ENCODE data around the gene ACAP1.
"Not testable (repeated sequence)": the region's sequence is repeated elsewhere in the genome, so short reads cannot be mapped to it uniquely, and the experiment has no call there.

Gene ACAP1

DNA sequence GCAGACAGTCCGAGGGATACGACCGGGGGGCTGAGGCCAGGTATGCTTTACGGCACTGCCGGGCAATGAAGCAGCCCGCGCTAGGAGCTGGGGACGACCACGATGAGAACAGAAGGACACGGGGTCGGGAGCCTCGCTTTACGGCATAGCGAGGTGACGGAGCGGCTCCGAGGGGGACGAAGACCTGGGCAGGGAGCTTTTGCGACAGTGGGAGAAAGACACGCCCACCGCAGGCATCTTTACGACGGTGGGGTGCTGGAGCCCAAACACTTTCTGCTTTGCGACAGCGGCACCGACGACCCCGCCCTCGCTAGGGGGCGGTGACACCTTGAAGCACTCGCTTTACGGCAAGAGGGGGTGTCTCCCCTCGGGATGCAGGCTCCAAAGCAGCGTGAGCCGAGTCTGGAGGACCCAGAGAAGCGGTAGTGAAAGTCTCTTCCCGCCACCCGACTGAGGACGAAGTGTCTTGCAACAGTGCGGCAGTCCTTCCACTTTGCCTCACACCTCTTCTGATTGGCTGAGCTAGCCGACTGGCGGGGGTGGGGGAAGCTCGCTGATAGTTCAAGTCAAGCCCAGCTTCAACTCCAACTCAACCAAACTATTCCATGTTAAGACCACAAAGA lies 6.8 kb upstream of the ACAP1 start:
- DNase-seq: peak; percentile 82

DNA sequence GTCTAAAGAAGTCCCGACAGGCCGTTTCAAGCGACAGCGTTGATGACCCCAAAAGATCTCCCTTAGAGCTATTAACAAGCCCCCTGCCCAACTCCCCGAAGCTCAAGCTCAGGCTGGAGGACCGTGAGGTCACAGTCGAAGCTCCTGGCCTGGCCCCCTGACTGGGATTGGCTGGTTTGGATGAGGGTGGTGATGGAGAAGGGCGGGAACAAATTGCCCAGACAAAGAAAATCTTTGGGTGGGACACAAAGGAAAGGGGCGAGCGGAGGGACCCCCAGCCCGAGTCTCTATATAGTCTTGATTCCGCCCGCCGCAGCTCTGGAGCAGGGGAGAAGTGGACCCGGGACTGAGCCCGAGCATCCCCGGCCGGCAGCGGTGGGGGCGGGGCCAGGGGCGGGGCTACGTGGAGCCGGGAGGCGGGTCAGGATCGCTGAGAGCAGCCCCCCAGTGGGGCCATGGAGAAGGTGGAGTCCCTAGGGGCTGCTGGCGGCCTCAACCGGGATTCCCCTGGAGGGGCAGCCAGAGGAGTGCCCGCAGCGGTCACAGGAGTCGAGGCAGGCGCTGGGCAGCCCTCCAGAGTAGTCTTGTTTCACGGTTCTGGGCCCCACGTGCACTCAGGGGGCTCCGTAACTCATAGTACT lies 6.2 kb upstream of the ACAP1 start:
- DNase-seq: peak; percentile 17

DNA sequence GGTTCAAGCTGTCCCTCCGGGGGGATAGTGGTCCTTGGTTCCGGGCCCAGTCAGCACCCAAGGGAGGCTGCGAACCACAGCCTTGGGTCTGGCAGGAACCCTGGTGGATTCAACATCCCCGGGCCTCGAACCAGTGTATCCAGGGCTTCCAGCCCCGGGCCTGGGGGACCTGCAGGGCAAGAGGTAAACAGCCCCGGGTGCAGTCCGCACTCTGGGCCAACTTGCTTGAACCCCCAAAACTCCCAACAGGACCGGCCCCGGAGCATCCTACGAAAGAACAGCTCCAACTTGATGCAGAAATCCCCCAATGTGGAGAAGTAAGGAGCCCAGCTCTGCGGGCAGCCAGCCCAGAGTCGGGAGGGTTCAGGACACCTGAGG lies 5.7 kb upstream of the ACAP1 start:
- DNase-seq: no peak

DNA sequence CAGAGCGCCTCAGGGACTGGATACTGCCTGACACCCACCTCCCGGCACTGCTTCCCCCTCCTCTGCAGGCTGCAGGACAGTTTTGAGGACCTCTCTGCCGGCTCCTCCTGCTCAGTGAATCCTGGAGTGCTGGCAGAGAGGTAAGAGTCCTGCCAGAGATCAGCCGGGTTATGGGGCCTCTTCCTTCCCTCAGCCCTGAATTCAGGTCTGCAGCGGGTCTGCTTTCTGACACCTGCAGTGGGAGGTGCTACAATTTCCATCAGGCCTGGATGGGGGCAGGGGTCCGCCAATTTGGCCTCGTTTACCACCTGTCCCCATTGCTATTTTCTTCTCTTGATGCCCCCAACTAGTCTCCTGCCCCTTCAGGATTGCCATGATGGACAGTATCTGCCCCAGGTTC lies 4.2 kb upstream of the ACAP1 start:
- no peak for DNase-seq

DNA sequence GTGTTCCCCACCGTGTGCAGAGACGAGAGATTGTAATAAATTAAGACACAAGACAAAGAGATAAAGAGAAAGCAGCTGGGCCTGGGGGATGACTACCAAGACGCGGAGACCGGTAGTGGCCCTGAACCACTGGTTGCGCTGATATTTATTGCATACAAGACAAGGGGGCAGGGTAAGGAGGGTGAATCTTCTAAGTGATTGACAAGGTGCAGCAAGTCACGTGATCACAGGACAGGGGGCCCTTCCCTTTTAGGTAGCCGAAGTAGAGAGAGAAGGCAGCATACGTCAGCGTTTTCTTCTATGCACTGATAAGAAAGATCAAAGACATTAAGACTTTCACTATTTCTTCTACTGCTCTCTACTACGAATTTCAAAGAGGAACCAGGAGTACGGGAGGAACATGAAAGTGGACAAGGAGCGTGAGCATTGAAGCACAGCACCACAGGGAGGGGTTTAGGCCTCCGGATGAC lies 3.7 kb upstream of the ACAP1 start:
- not testable (repeated sequence) for DNase-seq

- DNase-seq: no peak
These were observed 1.3 kb upstream of the ACAP1 start for GRCh38 chr17:7334938-7335538.

GRCh38 chr17:7335765-7336164 lies 564 bp upstream of the ACAP1 start:
- DNase-seq: not testable (repeated sequence)

DNA sequence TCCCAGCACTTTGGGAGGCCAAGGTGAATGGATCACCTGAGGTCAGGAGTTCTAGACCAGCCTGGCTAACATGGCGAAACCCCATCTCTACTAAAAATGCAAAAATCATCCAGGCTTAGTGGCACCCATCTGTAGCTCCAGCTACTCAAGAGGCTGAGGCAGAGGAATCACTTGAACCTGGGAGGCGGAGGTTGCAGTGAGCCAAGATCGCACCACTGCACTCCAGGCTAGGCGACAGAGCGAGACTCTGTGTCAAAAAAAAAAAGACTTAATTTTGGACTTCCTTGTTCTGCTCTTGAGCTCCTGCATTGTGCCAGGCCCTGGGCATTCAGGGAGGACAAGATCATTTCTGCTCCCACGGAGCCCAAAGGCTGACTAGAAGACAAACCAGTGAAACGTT lies 1.3 kb downstream of the ACAP1 start:
- DNase-seq: not testable (repeated sequence)

GRCh38 chr17:7340179-7340578 lies 3.9 kb downstream of the ACAP1 start:
- no peak for DNase-seq

GRCh38 chr17:7341842-7342241 lies 5.5 kb downstream of the ACAP1 start:
- DNase-seq: no peak

GRCh38 chr17:7343250-7343649 lies 6.9 kb downstream of the ACAP1 start:
- DNase-seq: no peak

GRCh38 chr17:7346761-7347614 lies 10.7 kb downstream of the ACAP1 start:
- no peak for DNase-seq

DNA sequence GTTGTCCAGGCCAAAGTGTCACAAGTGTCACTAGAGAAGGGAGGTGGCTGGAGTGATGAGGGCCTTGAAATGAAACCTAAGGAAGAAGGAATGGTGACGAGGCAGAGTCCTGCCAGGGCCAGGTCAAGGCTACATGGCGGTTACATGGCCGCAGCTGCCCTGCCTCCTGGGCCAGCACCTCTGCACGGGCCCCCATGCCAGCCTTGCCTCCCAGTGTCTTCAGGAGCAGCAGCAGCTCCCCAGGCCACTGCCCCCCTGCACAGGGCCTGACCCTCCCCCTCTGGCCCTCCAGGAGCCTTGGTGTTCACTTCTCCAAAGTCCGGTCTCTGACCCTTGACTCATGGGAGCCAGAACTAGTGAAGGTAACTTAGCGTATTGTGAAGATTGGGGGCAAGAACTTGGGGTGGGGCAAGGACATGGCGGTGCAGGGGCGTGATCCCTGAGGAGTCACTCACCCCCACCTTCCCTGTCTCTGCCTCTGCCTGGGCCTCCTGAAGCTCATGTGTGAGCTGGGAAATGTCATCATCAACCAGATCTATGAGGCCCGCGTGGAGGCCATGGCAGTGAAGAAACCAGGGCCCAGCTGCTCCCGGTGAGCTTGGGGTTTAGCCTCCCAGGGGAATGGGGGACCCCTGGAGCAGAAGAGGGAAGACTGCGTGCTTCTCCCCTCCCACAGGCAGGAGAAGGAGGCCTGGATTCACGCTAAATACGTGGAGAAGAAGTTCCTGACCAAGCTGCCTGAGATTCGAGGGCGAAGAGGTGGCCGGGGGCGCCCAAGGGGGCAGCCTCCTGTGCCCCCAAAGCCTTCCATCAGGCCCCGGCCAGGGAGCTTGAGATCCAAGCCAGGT lies 11.5 kb downstream of the ACAP1 start:
- DNase-seq: no peak

DNA sequence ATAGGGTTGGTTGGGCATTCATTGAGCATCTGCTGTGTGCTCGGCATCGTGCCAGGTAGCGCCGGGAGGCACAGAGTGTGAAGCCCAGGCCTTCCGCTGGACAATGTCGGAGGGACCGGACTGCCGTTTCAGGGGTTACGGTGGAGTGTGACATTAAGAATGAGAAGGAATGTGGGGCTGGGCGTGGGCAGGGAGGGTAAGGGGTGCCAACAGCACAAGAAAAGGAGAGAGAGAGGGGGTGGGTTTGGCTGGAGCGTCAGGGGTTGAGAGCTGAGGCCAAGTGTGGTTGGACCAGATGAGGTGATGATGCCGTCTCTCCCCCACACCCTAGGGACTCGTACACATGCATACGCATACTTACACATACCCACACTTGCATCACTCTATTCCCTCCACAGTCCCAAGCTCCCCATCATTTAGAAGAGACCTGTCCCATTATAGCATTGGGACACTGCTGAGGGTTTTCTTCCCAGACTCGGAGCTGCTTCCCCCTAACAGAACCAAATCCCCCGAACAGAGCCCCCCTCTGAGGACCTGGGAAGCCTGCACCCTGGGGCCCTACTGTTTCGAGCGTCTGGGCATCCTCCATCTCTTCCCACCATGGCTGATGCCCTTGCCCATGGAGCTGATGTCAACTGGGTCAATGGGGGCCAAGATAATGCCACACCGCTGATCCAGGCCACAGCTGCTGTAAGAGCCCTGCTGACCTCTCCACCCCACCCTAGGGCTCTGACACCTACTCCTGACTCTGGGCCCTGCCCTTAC lies 12.3 kb downstream of the ACAP1 start:
- DNase-seq: no peak

- DNase-seq: no peak
These were observed 15.6 kb downstream of the ACAP1 start, which contains the start of gene KCTD11 for GRCh38 chr17:7351665-7352502. Gene KCTD11, plus strand, starts transcription at chr17:7352162.

GRCh38 chr17:7352503-7352889 lies 16.2 kb downstream of the ACAP1 start:
- no peak for DNase-seq

DNA sequence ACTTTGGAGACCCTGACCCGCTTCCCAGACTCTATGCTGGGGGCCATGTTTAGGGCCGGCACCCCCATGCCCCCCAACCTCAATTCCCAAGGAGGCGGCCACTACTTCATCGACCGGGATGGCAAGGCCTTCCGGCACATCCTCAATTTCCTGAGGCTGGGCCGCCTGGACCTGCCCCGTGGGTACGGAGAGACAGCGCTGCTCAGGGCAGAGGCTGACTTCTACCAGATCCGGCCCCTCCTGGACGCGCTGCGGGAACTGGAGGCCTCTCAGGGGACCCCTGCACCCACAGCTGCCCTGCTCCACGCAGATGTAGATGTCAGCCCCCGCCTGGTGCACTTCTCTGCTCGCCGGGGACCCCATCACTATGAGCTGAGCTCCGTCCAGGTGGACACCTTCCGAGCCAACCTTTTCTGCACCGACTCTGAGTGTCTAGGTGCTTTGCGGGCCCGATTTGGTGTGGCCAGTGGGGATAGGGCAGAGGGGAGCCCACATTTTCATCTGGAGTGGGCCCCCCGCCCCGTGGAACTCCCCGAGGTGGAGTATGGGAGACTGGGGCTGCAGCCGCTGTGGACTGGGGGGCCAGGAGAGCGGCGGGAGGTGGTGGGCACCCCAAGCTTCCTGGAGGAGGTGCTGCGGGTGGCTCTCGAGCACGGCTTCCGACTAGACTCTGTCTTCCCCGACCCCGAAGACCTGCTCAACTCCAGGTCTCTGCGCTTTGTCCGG lies 16.7 kb downstream of the ACAP1 start:
- DNase-seq: no peak

DNA sequence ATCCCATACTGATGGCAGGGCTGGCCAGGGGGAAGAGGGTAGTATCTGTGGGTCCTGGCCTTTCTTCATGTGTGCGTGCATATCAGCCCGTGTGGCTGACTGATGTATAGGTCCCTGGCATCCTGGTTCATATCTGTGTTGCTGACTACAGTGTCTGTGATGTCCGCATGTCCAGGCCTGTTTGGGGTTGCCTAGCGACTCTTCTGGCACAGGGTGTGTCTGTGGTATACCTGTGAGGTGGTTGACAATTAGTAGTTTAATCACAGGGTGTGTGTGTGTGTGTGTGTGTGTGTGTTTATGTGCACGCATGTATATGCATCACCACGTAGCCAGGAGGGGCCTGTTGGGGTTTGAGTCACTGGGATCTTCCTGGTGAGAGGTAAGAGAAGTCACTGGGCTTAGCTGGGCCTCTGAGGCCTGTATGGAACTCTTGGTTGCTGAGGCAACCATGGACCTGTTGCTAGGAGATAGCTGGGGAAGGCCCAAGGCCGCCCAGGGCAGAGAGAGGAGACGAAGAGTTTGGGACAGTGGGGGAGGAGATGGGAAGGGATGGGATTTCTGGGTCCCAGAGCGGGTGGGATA lies 18.0 kb downstream of the ACAP1 start:
- no peak for DNase-seq

DNA sequence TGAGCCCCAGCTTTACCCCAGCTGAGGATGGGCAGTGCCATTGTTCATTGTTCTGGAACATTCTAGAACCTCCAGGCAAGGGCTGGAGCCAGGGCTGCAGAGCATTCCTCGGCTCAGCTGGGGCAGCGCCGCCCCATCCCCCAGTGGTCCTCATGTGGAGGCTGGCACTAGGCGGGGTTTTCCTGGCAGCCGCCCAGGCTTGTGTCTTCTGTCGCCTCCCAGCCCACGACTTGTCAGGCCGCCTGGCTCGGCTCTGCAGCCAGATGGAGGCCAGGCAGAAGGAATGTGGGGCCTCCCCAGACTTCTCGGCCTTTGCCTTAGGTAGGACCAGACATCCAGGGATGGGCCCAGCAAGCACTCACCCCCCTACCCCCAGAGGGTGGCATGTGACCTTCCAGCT lies 18.7 kb downstream of the ACAP1 start, which contains the start of gene TMEM95:
Gene TMEM95 (plus strand): TSS at position 104 of the 400 bp plus-strand sequence. CDS start 49 bp downstream, at position 153.
- no peak for DNase-seq
